MM.1S (cell line): ENCODE measurements around the gene ZMIZ1.

Experiments used
- CTCF ChIP-seq: fragments of 300-600 bp; sonication (generic); IDR thresholded peaks from 2 replicates; pipeline ENCODE4 v1.5.1; 2016; ENCODE audit warnings: antibody characterized with exemption, low read length, mixed read lengths
- EZH2phosphoT487 ChIP-seq: fragments of 300-600 bp; sonication (generic); IDR thresholded peaks from 2 replicates; pipeline ENCODE4 v1.6.1; 2018; ENCODE audit warnings: antibody characterized with exemption, low read length

- TF ChIP-seq CTCF (no peak), EZH2phosphoT487 (no peak)
Observed at GRCh38 chr10:79165070-79165778, 96.5 kb downstream of the ZMIZ1 start.
